SK-N-MC (cell line): ENCODE measurements around the gene PRKG1.

ENCODE experiments used
- DNase-seq: peaks from one replicate; pipeline ENCODE4 v3.0.0-alpha.2; 2011; ENCODE audit warnings: low read depth, low spot score
- H3K27ac ChIP-seq: fragments of 200-600 bp; sonication (generic); 2 replicates; pipeline ENCODE4 v1.5.1; 2016; ENCODE audit warnings: mixed run types
- H3K36me3 ChIP-seq: fragments of 200-600 bp; sonication (generic); 2 replicates; pipeline ENCODE4 v1.6.1; 2017; ENCODE audit warnings: antibody characterized with exemption, low read length, mixed read lengths; ENCODE audit not compliant: insufficient read depth
- H3K4me3 ChIP-seq: fragments of 200-600 bp; sonication (generic); 2 replicates; pipeline ENCODE4 v1.5.1; 2016
- H3K9ac ChIP-seq: fragments of 200-600 bp; sonication (generic); 2 replicates; pipeline ENCODE4 v1.8.0; 2017; ENCODE audit warnings: mixed run types, mixed read lengths; ENCODE audit not compliant: insufficient read length
- H3K9me3 ChIP-seq: fragments of 200-600 bp; sonication (generic); 2 replicates; pipeline ENCODE4 v1.6.1; 2017; ENCODE audit warnings: low read depth, mild to moderate bottlenecking, antibody characterized with exemption, low read length, moderate library complexity, mixed read lengths
- EZH2 ChIP-seq: fragments of 200-600 bp; sonication (generic); IDR thresholded peaks from one replicate; pipeline ENCODE4 v1.6.1; 2017; ENCODE audit warnings: antibody characterized with exemption
- FOXP2 ChIP-seq: optimal IDR thresholded peaks from 2 replicates; pipeline ENCODE3; 2011; ENCODE audit warnings: mild to moderate bottlenecking, moderate library complexity; ENCODE audit not compliant: insufficient read depth; ENCODE audit errors: extremely low read length, control extremely low read depth
- POLR2AphosphoS5 ChIP-seq: IDR thresholded peaks from 2 replicates; pipeline ENCODE4 v1.6.1; 2012; ENCODE audit warnings: mild to moderate bottlenecking, low read depth, low read length, borderline replicate concordance

The PRKG1 gene

GRCh38 chr10:51583976-51584375 is 509.7 kb downstream of the PRKG1 start:
- TF ChIP-seq POLR2AphosphoS5, result no peak
- no peak for TF ChIP-seq FOXP2
- no peak for TF ChIP-seq EZH2
- no peak overlapping the region for H3K27ac ChIP-seq
- no peak overlapping the region for H3K9ac ChIP-seq
- no peak overlapping the region for H3K4me3 ChIP-seq
- no peaks in the 10 kb centered on the region for H3K36me3 ChIP-seq
- H3K9me3 ChIP-seq, result no peaks in the 10 kb centered on the region
- no peak for DNase-seq

GRCh38 chr10:51585742-51586141 is 511.5 kb downstream of the PRKG1 start:
- TF ChIP-seq EZH2 (no peak), FOXP2 (no peak), POLR2AphosphoS5 (no peak)
- no peak for DNase-seq
- Histone ChIP-seq H3K9me3 (no peaks in the 10 kb centered on the region), H3K36me3 (no peaks in the 10 kb centered on the region), H3K9ac (no peak overlapping the region), H3K4me3 (no peak overlapping the region), H3K27ac (no peak overlapping the region)

- Histone ChIP-seq H3K36me3 (no peaks in the 10 kb centered on the region), H3K27ac (no peak overlapping the region), H3K9me3 (no peaks in the 10 kb centered on the region), H3K9ac (no peak overlapping the region), H3K4me3 (no peak overlapping the region)
- DNase-seq, result no peak
- TF ChIP-seq POLR2AphosphoS5 (no peak), EZH2 (no peak), FOXP2 (no peak)
Observed at GRCh38 chr10:51588984-51589383, 514.7 kb downstream of the PRKG1 start.

- H3K9me3 ChIP-seq, result no peaks in the 10 kb centered on the region
- TF ChIP-seq FOXP2 (no peak), EZH2 (no peak), POLR2AphosphoS5 (no peak)
- no peak overlapping the region for H3K27ac ChIP-seq
- no peak overlapping the region for H3K4me3 ChIP-seq
- no peaks in the 10 kb centered on the region for H3K36me3 ChIP-seq
- no peak for DNase-seq
- H3K9ac ChIP-seq, result no peak overlapping the region
Observed at GRCh38 chr10:51590818-51591217, 516.5 kb downstream of the PRKG1 start.

GRCh38 chr10:51596695-51597094 is 522.4 kb downstream of the PRKG1 start:
- Histone ChIP-seq H3K36me3 (no peaks in the 10 kb centered on the region), H3K9ac (no peak overlapping the region), H3K9me3 (no peaks in the 10 kb centered on the region), H3K27ac (no peak overlapping the region), H3K4me3 (no peak overlapping the region)
- TF ChIP-seq POLR2AphosphoS5 (no peak), FOXP2 (no peak), EZH2 (no peak)
- DNase-seq, result no peak

GRCh38 chr10:51599647-51600046 is 525.4 kb downstream of the PRKG1 start:
- H3K4me3 ChIP-seq, result no peak overlapping the region
- H3K27ac ChIP-seq, result no peak overlapping the region
- TF ChIP-seq POLR2AphosphoS5, result no peak
- no peak for TF ChIP-seq FOXP2
- no peak for TF ChIP-seq EZH2
- no peaks in the 10 kb centered on the region for H3K9me3 ChIP-seq
- no peak overlapping the region for H3K9ac ChIP-seq
- H3K36me3 ChIP-seq, result no peaks in the 10 kb centered on the region
- DNase-seq, result no peak

GRCh38 chr10:51602326-51602725 is 528.0 kb downstream of the PRKG1 start:
- DNase-seq, result no peak

GRCh38 chr10:51604579-51604978 is 530.3 kb downstream of the PRKG1 start:
- H3K9ac ChIP-seq, result no peak overlapping the region
- DNase-seq, result no peak
- no peak for TF ChIP-seq FOXP2
- no peak for TF ChIP-seq EZH2
- no peak for TF ChIP-seq POLR2AphosphoS5
- no peak overlapping the region for H3K4me3 ChIP-seq
- no peaks in the 10 kb centered on the region for H3K36me3 ChIP-seq
- no peaks in the 10 kb centered on the region for H3K9me3 ChIP-seq
- H3K27ac ChIP-seq, result no peak overlapping the region

More at GRCh38 chr10:51602326-51602725, 528.0 kb downstream of the PRKG1 start:
- no peaks in the 10 kb centered on the region for H3K9me3 ChIP-seq
- H3K9ac ChIP-seq, result no peak overlapping the region
- no peak overlapping the region for H3K4me3 ChIP-seq
- H3K36me3 ChIP-seq, result no peaks in the 10 kb centered on the region
- TF ChIP-seq POLR2AphosphoS5, result no peak
- H3K27ac ChIP-seq, result no peak overlapping the region

- no peaks in the 10 kb centered on the region for H3K9me3 ChIP-seq
- H3K9ac ChIP-seq, result no peak overlapping the region
- DNase-seq, result no peak
- H3K36me3 ChIP-seq, result no peaks in the 10 kb centered on the region
- no peak overlapping the region for H3K4me3 ChIP-seq
- no peak overlapping the region for H3K27ac ChIP-seq
- no peak for TF ChIP-seq FOXP2
- TF ChIP-seq EZH2, result no peak
- TF ChIP-seq POLR2AphosphoS5, result no peak
Observed at GRCh38 chr10:51606825-51607462, 532.7 kb downstream of the PRKG1 start.
